GM21576 (cell line): Measurements from ENCODE around the gene RGS16.

ENCODE experiments used
- ATAC-seq: cut with Tn5 transposase; IDR thresholded peaks from one replicate; pipeline ENCODE4 v1.9.1; 2021; ENCODE audit warnings: mild to moderate bottlenecking, moderate library complexity; ENCODE audit not compliant: unreplicated experiment

Gene RGS16

DNA sequence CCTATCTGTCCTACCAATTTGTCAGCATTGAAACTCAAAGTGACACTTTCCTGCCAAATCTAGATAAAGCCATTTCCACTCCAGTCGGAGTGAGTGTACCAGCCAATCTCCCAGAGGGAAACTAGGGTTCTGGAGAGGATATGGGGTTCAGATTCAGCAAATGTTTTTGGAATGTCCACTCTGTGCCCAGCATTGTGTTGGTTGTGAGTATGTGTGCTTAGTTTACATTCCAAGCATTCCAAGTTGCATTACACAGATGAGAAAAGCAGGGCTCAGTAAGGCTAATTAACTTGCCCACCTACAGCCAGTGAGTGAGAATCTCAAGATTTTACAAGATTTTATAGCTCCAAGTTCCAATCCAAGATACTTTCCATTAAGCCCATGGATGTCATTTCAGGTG lies 26.4 kb upstream of the RGS16 start:
- no peak for ATAC-seq

GRCh38 chr1:182629499-182630096 lies 25.4 kb upstream of the RGS16 start:
- peak; percentile 45 for ATAC-seq

DNA sequence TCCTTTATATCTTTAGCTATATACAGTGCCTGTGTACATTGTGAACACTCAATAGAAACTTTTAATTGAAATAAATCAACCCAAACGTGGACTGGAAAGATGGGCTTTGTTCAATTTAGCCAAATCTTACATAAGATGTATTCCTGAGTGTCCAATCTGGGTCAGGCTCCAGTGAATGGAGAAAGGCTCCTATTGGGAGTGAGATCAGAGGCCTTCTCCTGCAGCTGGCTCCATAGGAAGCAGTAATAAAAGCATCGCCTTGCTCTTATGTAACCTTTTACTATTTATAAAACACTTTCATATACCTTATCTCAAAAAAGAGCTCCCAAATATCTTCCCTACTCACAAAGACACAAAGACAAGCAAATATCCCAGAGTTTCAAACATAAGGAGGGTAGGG lies 24.9 kb upstream of the RGS16 start:
- no peak for ATAC-seq

DNA sequence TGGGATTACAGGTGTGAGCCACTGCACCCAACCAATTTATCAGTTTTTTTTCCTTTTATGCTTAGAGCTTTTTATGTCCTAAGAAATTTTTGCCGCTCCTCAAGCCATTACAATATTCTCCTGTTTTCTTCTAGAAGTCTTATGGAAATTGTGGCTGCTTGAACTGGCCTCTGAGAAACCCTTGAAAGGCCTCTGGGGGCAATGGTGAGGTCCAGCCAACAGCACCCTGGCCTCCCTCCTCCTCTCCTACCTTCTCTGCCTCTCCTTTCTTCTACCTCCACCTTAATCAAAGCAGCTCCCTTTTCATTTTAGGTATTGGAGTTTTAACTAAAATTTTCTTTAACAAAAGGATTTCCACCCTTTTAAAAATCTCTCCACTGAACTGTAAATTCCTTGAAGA lies 24.5 kb upstream of the RGS16 start:
- ATAC-seq = no peak

- no peak for ATAC-seq
Observed at GRCh38 chr1:182627622-182628021, 23.4 kb upstream of the RGS16 start.

- no peak for ATAC-seq
Observed at GRCh38 chr1:182626527-182626926, 22.3 kb upstream of the RGS16 start.

DNA sequence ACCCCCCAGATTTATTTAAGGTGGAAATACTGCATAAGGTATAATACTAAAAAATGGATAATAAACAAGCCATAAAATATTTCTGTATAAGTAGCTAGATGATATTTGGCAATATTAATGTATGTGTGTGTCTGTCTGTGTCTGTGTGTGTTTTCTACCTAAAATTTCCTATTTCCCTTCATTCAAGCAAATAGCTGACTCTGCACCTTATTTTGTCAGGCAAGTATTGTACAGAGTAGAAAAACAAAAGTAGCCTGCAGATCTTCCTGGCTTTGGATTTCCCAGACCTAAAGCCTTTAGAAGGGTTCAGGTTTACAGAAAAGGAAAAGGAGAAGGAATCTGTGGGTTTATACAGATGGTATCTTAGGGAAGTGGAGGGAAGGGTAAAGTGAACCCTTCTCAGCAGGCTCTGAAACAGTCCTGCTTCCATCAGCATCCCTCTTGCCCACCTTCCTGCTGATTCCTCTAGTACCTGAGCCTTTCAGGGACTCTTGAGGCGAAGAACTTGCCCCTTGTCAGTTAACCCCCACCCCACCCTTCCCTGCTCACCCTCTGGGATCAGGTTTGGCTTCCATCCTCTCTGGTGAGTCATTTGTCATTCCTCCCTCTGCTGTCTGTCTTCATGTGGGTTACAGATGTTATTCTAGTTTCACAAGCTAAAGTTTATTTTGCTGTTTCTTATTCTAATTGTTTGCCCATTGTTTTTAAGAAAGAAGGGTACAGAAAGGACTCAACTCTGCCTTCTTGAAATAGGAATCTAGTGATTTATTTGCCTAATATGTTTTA lies 21.7 kb upstream of the RGS16 start:
- no peak for ATAC-seq

- ATAC-seq = no peak
Observed at GRCh38 chr1:182625024-182625423, 20.8 kb upstream of the RGS16 start.

GRCh38 chr1:182624577-182624976 lies 20.4 kb upstream of the RGS16 start:
- no peak for ATAC-seq

- peak; percentile 54 for ATAC-seq
Observed at GRCh38 chr1:182622901-182623528, 18.8 kb upstream of the RGS16 start.

DNA sequence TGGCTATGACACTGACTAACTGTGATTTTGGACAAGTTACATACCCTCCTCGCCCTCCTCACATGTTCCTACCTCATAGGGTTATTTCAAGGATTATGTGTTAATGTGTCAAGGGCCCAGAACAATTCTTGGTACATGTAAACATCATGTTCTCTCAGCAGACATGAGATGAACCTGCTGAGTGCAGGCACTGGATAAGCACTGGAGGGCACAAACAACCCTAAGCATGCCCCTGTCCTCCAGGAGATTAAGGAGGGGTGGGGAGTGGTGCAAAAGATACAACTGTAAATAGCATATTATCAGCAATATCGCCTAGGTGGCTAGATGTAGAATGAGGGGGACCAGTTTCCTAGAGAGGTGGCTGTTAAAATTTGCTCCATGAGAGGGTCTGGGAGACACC lies 17.7 kb upstream of the RGS16 start:
- ATAC-seq = no peak

- no peak for ATAC-seq
Observed at GRCh38 chr1:182620924-182621585, 16.9 kb upstream of the RGS16 start.

DNA sequence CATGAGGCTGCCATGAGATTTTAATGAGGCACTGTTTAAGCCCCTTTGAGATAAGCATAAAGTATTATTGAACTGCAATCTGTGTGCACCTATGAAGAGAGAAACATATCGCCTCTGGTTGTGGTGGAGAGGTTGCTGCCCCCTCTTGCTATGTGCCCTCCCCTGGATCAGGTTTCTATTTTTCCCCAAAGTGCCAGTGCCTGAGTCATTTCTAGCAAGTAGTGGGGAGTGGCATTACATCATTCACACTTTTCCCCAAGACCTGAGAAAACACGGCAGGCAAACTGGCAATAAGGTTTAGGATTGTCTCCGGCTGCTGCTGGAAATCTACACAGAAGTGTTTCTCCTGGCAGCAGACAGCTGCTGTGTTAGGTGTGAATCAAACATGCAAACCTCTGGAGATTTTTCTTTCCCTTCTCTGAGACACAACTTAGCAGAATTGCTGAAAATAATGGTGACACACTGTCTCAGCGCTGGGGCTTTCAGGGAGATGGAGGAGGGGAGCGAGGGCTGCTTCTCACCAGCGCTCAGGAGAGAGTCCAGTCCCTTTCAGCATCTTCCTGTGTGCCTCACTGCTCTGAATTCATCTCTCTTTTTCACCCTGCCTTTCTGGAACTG lies 13.7 kb upstream of the RGS16 start:
- ATAC-seq = no peak

- ATAC-seq = no peak
Observed at GRCh38 chr1:182617014-182617429, 12.8 kb upstream of the RGS16 start.

- peak; percentile 70 for ATAC-seq
Observed at GRCh38 chr1:182616130-182617013, 12.2 kb upstream of the RGS16 start.

DNA sequence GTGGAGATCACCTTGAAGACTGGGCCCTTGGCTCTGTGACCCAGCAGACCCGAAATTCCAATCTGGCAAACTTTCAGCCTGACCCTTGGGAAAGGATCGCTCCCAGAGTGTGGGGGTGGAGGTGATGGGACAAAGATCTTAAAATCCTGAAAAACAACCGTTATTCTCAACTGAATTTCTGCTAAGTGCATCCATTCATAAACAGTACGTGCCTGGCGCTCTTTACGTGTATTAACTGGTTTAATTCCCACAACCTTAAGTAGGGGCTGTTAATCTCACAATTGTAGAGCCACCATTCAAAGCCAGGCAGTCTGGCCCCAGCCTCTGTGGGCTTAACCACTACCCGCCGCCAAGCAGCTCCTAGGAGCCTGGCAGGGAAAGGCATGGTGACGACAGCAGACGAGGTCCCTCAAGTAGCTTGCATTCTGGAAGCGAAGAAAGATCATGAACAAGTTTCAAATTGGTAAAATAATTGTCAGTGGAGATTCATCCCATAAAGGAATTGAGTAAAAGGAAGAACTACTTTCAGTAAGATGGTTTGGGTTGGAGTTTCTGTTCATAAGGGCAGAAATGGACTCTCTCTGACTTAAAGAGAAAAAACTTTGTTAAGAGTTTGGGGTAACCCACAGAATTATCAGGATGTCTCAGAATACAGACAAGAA lies 11.4 kb upstream of the RGS16 start:
- ATAC-seq = peak; percentile 24

DNA sequence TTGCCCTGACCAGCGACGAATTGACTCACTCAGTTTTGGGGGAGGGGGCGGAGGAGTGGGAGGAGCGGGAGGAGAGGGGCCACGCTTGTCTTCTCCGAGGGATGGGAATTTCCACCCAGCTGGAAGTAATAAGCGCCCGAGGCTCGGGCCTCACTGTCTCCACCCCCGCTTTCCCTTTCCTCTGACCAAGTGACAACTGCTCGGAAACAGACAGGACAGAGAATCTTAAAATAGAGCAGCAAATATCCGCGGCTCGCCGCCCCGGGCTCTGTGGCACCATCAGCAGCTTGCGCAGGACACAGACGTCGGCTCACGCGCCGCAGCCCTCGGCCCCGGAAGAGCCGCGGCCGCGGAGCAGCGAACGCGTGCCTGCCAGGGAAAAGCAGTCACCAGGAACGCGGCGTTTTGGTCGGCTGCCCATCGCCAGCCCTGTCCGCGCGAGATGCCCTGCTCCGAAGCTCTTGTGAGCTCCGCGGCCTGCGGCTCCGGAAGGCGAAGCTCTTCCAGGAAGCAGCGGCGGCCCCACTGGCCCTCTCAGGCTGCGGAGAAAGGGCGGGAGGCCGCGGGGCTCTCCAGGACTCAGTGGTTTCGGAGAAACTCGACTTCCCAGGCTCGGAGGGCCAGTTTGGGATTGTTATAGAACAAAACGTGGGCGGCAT lies 10.7 kb upstream of the RGS16 start:
- peak; percentile 43 for ATAC-seq

GRCh38 chr1:182611787-182612186 lies 7.6 kb upstream of the RGS16 start:
- no peak for ATAC-seq

- ATAC-seq = no peak
Observed at GRCh38 chr1:182611326-182611725, 7.1 kb upstream of the RGS16 start.
